Vagina (tissue), 2 donors: ENCODE data around the gene INTS6L. TPM values are rescaled to one million over a fixed set of nuclear protein-coding genes. Genes with fewer than 3 reads are reported as not detected.

Experiments used
- DNase-seq, 2 donors: peaks; one replicate each; pipeline ENCODE4 v3.0.0-alpha.2; 2017; ENCODE audit errors: extremely low spot score in 2 of 2
- H3K27ac ChIP-seq: fragments of 200-600 bp; sonication (generic); one replicate; pipeline ENCODE4 v1.5.1; 2019
- H3K27me3 ChIP-seq: fragments of 200-600 bp; sonication (generic); one replicate; pipeline ENCODE4 v1.5.1; 2019
- H3K36me3 ChIP-seq, 2 donors: fragments of 200-600 bp; sonication (generic); one replicate each; pipeline ENCODE4 v1.5.1; 2017 to 2019
- H3K4me1 ChIP-seq: fragments of 200-600 bp; sonication (generic); one replicate; pipeline ENCODE4 v1.5.1; 2019
- H3K4me3 ChIP-seq, 2 donors: fragments of 200-600 bp; sonication (generic); 1 replicate in 1 of 2; 2 replicates in 1 of 2; pipeline ENCODE4 v1.5.1; 2016 to 2019
- H3K9me3 ChIP-seq: fragments of 200-600 bp; sonication (generic); one replicate; pipeline ENCODE4 v1.5.1; 2019
- POLR2A ChIP-seq, 2 donors: fragments of 450-650 bp; IDR thresholded peaks; one replicate each; pipeline ENCODE4 v1.6.1; 2017; ENCODE audit warnings: antibody characterized with exemption in 2 of 2, mild to moderate bottlenecking in 2 of 2, moderate library complexity in 2 of 2
- POLR2AphosphoS5 ChIP-seq, 2 donors: sonication (generic); formaldehyde crosslinking; IDR thresholded peaks; one replicate each; pipeline ENCODE4 v1.9.0; 2017; ENCODE audit warnings: antibody characterized with exemption in 2 of 2, mild to moderate bottlenecking in 2 of 2, low read depth in 1 of 2; ENCODE audit not compliant: insufficient read depth in 1 of 2
- intact Hi-C: fragments of 100-400 bp; cut with DNase I; formaldehyde crosslinking; loops from one replicate; pipeline ENCODE4 v1.15.1; 2023
- total RNA-seq: library from RNA; depleted of rRNA; stranded (reverse); fragments of >200 nt; gene quantifications from one replicate; pipeline ENCODE4 v1.2.3, GENCODE V29; 2016
- TF ChIP-seq, protein P1 (sequence below), 3 experiments: fragments of 450-650 bp in 2 of 3; fragments of 200-600 bp in 1 of 3; sonication (generic) in 1 of 3; IDR thresholded peaks; one replicate each; pipeline ENCODE4 v1.5.1; 2017 to 2019; ENCODE audit warnings: antibody characterized with exemption in 3 of 3, mild to moderate bottlenecking in 2 of 3, moderate library complexity in 2 of 3

Gene INTS6L
- total RNA-seq, 1 donor from 2014 or later: 14.7 TPM

DNA sequence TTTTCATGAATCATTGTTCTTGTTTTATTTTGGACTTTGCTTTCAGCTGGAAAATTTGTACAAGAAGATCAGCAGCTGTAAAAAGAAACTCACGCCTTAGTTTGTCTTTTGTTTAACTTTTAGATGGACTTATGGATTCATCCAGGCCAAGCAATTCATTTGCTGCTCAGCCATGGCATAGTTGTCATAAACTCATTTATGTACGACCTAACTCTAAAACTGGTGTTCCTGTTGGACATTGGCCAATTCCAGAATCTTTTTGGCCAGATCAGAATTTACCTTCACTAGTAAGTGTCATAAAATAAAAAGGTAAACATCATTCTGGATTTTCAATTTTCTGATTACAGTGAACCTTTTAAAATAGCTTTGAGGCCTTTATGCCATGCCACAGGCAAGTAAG, 29.1 kb downstream of the INTS6L start:
- Histone ChIP-seq H3K4me1 (peaks cover 2% of the 10 kb centered on the region), H3K27ac (no peak overlapping the region), H3K27me3 (no peaks in the 10 kb centered on the region), H3K36me3 (no peaks in the 10 kb centered on the region), H3K4me3 (no peak overlapping the region), H3K9me3 (no peaks in the 10 kb centered on the region)
- intact Hi-C loops: no loop called here
- TF ChIP-seq POLR2A (IDR thresholded peaks at IDR 0.05): no peak
- TF ChIP-seq, protein P1, sequence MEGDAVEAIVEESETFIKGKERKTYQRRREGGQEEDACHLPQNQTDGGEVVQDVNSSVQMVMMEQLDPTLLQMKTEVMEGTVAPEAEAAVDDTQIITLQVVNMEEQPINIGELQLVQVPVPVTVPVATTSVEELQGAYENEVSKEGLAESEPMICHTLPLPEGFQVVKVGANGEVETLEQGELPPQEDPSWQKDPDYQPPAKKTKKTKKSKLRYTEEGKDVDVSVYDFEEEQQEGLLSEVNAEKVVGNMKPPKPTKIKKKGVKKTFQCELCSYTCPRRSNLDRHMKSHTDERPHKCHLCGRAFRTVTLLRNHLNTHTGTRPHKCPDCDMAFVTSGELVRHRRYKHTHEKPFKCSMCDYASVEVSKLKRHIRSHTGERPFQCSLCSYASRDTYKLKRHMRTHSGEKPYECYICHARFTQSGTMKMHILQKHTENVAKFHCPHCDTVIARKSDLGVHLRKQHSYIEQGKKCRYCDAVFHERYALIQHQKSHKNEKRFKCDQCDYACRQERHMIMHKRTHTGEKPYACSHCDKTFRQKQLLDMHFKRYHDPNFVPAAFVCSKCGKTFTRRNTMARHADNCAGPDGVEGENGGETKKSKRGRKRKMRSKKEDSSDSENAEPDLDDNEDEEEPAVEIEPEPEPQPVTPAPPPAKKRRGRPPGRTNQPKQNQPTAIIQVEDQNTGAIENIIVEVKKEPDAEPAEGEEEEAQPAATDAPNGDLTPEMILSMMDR (IDR thresholded peaks at IDR 0.05): no peak
- no peak for TF ChIP-seq POLR2AphosphoS5 (IDR thresholded peaks at IDR 0.05; ENCODE audit: insufficient read depth in 1 of 2, low read depth in 1 of 2)
- DNase-seq: no peak

DNA sequence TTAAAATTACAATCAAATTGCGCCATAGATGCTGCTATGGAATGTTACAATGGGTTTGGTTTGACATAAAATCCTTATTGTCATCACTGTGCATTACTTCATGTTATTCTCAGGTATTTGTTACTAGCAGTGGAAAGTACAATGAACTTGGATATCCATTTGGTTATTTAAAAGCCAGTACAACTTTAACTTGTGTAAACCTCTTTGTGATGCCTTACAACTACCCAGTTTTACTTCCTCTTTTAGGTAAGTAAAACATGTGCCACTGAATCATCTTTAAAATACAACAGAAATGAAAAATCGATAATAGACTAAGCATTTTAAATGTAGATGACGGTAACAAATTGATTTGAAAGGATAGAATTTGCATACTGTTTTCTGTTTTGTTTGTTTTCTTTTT, 35.6 kb downstream of the INTS6L start:
- no peaks in the 10 kb centered on the region for H3K36me3 ChIP-seq
- no peak overlapping the region for H3K4me3 ChIP-seq
- TF ChIP-seq POLR2AphosphoS5 (IDR thresholded peaks at IDR 0.05; ENCODE audit: insufficient read depth in 1 of 2, low read depth in 1 of 2) (no peak), POLR2A (IDR thresholded peaks at IDR 0.05) (no peak)
- TF ChIP-seq, protein P1 (IDR thresholded peaks at IDR 0.05): no peak
- no peak for DNase-seq
- no peak overlapping the region for H3K27ac ChIP-seq
- no peaks in the 10 kb centered on the region for H3K27me3 ChIP-seq
- intact Hi-C loops: no loop called here
- H3K4me1 ChIP-seq: no peaks in the 10 kb centered on the region
- no peaks in the 10 kb centered on the region for H3K9me3 ChIP-seq

DNA sequence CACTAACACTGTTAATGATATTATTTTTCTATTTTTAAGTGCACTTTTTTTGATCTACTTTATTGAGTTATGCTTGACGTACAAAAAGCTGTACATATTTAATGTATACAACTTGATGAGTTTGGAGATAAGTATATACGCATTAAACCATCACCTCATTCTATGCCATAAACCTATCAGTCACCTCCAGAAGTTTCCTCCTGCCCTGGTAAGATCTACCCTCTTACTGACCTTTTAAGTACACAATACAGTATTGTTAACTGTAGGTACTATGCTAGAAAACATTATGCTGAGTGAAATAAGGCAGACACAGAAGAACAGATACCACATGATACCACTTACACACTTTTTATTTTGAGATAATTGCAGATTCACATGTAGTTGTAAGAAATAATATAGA, 36.9 kb downstream of the INTS6L start:
- intact Hi-C loops: no loop called here
- no peak for TF ChIP-seq POLR2A (IDR thresholded peaks at IDR 0.05)
- no peak for TF ChIP-seq POLR2AphosphoS5 (IDR thresholded peaks at IDR 0.05; ENCODE audit: insufficient read depth in 1 of 2, low read depth in 1 of 2)
- TF ChIP-seq, protein P1 (IDR thresholded peaks at IDR 0.05): no peak
- no peaks in the 10 kb centered on the region for H3K9me3 ChIP-seq

DNA sequence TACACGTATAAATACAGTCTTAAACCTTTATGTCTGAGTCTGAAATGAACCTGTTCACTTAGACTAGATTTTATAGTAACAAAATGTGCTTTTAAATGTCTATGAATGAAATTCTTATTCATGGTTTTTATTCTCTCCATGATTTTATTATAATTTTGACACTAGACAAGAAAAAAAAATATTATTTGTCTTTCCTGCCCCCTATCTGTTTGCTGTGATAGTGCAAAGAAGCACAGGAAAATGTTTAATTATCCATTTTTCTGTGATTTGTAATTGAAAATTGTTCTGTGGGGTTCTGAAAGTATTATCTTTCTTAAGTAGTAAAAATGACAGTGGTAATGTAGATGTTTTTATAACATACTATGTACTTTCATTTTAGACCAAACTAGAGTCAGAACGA, 52.0 kb downstream of the INTS6L start:
- Histone ChIP-seq H3K4me3 (no peak overlapping the region), H3K9me3 (no peaks in the 10 kb centered on the region), H3K4me1 (no peaks in the 10 kb centered on the region), H3K27me3 (no peaks in the 10 kb centered on the region), H3K27ac (no peak overlapping the region), H3K36me3 (no peaks in the 10 kb centered on the region)
- TF ChIP-seq, protein P1 (IDR thresholded peaks at IDR 0.05): peak in 1 of 3 experiments; percentile 7
- TF ChIP-seq POLR2AphosphoS5 (IDR thresholded peaks at IDR 0.05; ENCODE audit: insufficient read depth in 1 of 2, low read depth in 1 of 2): no peak
- intact Hi-C loops: no loop called here
- DNase-seq: no peak

More for the DNA sequence above, 36.9 kb downstream of the INTS6L start:
- Histone ChIP-seq H3K36me3 (no peaks in the 10 kb centered on the region), H3K27ac (no peak overlapping the region), H3K4me3 (no peak overlapping the region), H3K4me1 (no peaks in the 10 kb centered on the region), H3K27me3 (no peaks in the 10 kb centered on the region)
- no peak for DNase-seq

DNA sequence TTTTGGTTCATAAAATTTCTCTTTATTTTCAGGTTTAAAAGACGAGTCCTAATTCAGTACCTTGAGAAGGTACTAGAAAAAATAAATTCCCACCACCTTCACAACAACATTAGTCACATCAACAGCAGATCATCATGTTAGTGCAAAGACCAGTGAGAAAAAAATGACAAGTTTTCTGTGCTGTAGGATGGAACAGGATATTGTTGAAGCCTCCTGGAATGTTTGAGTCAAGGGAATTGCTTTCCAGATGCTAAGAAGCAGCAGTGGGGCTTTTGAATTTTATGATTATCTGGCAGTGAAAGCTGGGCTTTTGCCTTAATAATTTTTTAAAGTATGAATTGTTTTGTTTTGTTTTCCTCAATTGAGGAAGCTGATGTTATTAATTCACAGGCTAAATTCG, 61.0 kb downstream of the INTS6L start:
- Histone ChIP-seq H3K4me1 (no peaks in the 10 kb centered on the region), H3K9me3 (no peaks in the 10 kb centered on the region), H3K4me3 (no peak overlapping the region), H3K27ac (no peak overlapping the region), H3K36me3 (no peaks in the 10 kb centered on the region), H3K27me3 (no peaks in the 10 kb centered on the region)
- intact Hi-C loops: no loop called here
- no peak for DNase-seq
- TF ChIP-seq POLR2A (IDR thresholded peaks at IDR 0.05): no peak
- no peak for TF ChIP-seq POLR2AphosphoS5 (IDR thresholded peaks at IDR 0.05; ENCODE audit: insufficient read depth in 1 of 2, low read depth in 1 of 2)
- TF ChIP-seq, protein P1 (IDR thresholded peaks at IDR 0.05): no peak
